Cardiac septum (tissue), 1 donor: ENCODE results near the gene C5orf47. TPM values are rescaled to one million over a fixed set of nuclear protein-coding genes. Genes with fewer than 3 reads are reported as not detected.
A peak's percentile ranks its signal among the peaks of the same experiment; 100 is the strongest.

Experiments used
- DNase-seq: peaks from one replicate; pipeline ENCODE4 v3.0.0-alpha.2; 2020; ENCODE audit warnings: low spot score
- intact Hi-C: fragments of 100-400 bp; cut with DNase I; formaldehyde crosslinking; loops from one replicate; pipeline ENCODE4 v1.14.0; 2022
- total RNA-seq: library from RNA; stranded (reverse); fragmentation: NEBNext Ultra II Directional; extraction: Animal tissue kit (Norgen Biotek cat#: 25700); gene quantifications from one replicate; pipeline ENCODE4 v1.2.1, GENCODE V29; 2021
- donor health status: DM: no; HTN: no; CAD: no.

The C5orf47 gene
- total RNA-seq, 1 donor from 2014 or later = 0.24 TPM

- intact Hi-C loops = loop anchor here (5.0 to 10.0 kb wide), 2 partner anchors 47 to 675 kb away; no protein-coding TSS in a partner anchor
- DNase-seq = no peak
Measured at GRCh38 chr5:173969167-173970049, 19.6 kb upstream of the C5orf47 start.

GRCh38 chr5:173970878-173971650 lies 17.9 kb upstream of the C5orf47 start:
- intact Hi-C loops = loop anchor here (5.0 to 10.0 kb wide), 2 partner anchors 49 to 676 kb away; no protein-coding TSS in a partner anchor
- DNase-seq = no peak

DNA sequence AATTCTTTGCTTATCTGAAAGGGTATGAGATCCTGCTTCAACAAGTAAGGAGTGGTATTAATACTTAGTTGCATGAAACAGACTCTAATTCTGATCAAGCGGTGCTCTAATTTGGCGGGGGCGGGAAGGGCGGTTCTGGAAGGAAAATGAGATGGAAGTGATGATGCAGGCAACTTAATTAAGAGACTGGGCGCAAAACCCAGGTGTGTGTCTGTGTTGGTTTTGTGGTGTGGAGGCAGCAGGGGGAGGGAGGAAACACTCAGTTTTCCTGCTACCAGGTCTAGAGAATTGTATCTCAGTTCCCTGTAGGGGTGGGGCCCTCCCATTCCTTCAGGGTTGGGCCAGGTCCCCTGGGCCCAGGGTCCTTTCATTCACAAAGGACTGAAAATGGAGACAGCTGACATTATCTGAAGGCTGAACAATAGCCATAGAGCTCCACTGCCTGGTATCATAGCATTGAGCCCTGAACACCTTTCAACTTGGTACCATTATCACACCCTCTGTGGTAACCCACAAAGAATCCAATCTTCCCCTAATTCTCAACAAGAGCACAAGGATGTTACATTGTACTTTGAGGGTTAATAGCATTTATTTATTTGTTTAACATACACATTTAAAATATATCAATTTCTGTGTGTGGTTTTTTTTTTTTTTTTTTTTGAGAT lies 17.2 kb upstream of the C5orf47 start:
- intact Hi-C loops = loop anchor here (2.0 to 10.0 kb wide), 4 partner anchors 50 to 677 kb away; partner anchors contain the start of gene CPEB4
- DNase-seq = no peak

DNA sequence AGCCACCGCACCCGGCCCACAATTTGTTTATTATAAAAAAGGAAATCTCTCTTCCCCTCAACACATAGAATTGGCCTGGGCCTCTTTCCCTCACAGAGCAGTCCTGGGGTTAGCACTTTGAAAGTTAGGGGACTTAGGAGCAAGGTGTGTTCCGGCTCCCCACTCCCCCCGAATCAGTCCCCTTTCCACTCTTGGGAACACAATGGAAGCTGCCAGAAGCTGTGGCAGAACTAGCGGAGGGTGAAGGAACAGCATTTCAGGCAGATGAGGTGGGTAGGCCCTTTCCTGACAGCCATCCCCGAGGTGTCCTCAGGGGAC lies 16.4 kb upstream of the C5orf47 start:
- intact Hi-C loops = loop anchor here (2.0 to 10.0 kb wide), 4 partner anchors 50 to 678 kb away; partner anchors contain the start of gene CPEB4
- DNase-seq = no peak

DNA sequence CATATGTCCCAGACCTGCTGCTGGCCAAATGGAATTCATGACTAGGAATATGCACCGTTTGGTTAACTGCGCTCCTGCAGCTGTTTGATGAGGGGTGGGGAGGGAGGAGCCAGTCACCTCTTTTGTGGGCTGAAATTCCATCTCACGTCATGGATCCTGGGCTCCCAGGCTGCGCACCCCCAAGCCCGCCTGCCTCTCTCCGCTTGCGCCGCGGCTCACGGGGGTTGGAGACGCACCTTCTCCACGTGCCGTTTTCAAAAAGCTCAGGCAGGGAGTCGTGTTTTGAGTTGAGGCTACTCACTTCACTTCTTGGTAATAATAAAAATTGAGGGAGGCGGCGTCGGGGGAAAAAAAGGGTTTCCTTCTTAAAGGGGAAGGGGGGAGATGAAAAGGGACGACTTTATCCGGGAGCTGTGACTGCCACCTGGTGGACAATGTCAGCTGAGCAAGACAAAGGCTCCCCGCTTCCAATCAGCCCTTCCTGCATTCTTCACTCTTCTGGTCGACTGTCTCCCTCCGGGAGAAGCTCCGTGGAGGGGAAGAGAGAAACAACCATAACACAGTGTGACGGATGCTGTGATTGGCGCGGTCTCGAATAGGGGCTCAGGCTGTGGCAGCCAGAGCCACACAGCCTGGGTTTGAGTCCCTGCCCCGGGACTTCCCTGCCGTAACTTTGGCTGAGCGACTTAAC lies 15.9 kb upstream of the C5orf47 start:
- intact Hi-C loops = loop anchor here (1.0 to 10.0 kb wide), 5 partner anchors 51 to 678 kb away; partner anchors contain the start of genes BOD1 and CPEB4
- peak; percentile 85 for DNase-seq

GRCh38 chr5:173973616-173973969 lies 15.4 kb upstream of the C5orf47 start:
- intact Hi-C loops = loop anchor here (1.0 to 10.0 kb wide), 5 partner anchors 51 to 679 kb away; partner anchors contain the start of genes BOD1 and CPEB4
- DNase-seq = no peak

GRCh38 chr5:173974688-173975239 lies 14.2 kb upstream of the C5orf47 start:
- no peak for DNase-seq
- intact Hi-C loops = loop anchor here (5.0 to 10.0 kb wide), 2 partner anchors 52 to 680 kb away; no protein-coding TSS in a partner anchor

DNA sequence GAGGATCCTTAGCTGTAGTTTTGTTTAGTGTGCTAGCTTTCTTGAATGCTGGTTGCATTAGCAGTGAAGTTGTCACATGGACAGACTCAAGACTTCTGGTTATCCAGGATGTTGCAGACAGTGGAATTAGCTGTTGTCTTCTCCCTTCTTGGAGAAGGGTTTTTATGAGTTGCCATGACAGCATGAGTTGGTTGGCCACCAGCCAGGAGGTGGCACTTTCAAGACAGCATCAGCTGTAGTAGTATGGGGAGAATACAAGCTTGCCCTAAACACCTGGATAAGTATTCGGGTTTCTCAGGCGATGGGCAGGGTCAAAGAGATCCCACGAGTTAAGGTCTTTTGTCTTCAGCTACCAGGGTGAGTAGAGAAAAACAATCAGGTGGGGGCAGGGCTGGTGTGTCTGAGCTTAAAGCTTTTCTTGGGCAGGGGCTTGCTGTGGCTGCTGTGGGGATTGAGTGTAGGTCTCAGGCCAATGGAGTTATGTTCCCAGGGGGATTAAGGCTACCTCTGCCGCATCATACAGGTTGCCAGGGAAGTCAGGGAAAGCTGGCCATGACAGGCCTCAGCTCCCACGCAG lies 7.7 kb upstream of the C5orf47 start:
- intact Hi-C loops = no loop called here
- DNase-seq = no peak

DNA sequence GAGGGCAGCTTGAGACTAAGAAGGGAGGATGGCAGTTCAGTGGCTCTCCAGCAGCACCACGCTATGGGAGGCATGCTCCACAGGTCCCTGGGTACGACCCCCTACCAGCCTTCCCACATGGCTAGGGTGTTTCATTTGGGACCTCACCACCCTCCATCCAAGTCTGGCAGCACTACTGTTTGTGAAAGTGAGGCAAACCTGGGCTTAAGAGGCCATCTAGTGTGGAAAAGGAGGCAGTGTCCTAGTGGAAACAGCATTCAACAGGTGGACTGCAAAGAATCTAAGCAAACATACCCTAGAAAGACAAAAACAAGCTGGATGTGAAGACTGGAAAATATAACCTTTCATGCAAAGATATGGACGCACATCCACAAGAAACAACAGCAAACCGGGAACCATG lies 4.8 kb upstream of the C5orf47 start:
- intact Hi-C loops = no loop called here

GRCh38 chr5:173989432-173990082 lies 587 bp downstream of the C5orf47 start:
- intact Hi-C loops = no loop called here
- no peak for DNase-seq

More for the DNA sequence above, 4.8 kb upstream of the C5orf47 start:
- DNase-seq = no peak

- intact Hi-C loops = no loop called here
- no peak for DNase-seq
Measured at GRCh38 chr5:173997331-173997730, 8.4 kb downstream of the C5orf47 start.

DNA sequence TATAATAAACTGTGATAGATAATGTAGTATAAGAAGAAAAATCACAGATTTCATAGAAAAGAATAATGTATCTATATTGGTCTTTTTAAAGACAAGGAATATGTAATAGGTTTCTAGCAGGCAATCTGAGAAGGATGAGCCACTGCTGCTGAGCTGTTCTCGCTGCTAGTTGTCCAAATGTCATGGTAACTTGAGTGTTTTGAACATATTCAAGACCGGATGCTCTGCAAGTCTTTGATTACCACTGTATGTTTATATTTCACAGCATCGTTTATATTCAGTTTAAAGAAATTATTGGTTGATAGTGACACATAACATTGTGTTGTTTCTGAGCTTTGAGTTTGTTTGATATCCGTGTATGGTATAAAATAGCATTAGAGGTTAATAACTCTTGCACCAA lies 9.6 kb downstream of the C5orf47 start:
- intact Hi-C loops = no loop called here
- no peak for DNase-seq

DNA sequence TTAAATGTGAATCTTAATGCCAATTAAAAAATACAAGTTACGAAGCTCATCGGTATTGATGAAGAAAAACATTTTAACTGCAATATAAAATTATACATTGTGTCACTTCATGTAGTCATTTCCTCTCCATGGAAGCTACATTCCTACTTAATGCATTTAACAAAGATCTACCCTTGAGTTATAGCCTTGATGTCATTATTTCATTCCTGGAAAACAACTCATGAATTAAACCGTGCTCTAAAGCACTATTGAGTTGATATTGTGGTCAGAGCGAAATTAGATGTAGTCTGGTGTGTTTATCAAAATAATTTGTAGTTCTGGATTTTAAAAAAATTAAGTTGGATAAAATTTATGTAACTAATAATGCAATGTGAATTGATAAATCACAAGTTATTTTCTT lies 11.1 kb downstream of the C5orf47 start:
- no peak for DNase-seq
- intact Hi-C loops = no loop called here

- intact Hi-C loops = no loop called here
Measured at GRCh38 chr5:174003795-174004194, 14.8 kb downstream of the C5orf47 start.

DNA sequence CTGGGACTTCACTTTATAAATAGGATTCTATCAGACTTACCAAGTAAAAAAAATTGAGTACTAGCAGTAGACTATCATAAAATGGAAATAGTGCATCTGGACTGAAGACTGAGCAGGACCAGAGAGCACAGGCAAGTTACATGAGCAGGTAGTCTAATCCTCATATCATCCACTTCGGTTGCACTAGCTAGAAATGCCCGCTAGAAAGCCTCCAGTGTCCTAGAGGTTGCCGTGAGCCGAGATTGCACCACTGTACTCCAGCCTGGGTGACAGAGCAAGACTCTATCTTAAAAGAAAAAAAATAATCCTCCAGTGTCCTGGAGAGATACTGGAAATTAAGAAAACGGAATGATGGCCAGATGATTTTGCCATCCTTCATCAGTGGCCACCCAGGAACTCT lies 20.0 kb downstream of the C5orf47 start:
- intact Hi-C loops = no loop called here
- DNase-seq = no peak

More at GRCh38 chr5:174003795-174004194, 14.8 kb downstream of the C5orf47 start:
- no peak for DNase-seq

- DNase-seq = no peak
- intact Hi-C loops = no loop called here
Measured at GRCh38 chr5:174010365-174010764, 21.4 kb downstream of the C5orf47 start.

DNA sequence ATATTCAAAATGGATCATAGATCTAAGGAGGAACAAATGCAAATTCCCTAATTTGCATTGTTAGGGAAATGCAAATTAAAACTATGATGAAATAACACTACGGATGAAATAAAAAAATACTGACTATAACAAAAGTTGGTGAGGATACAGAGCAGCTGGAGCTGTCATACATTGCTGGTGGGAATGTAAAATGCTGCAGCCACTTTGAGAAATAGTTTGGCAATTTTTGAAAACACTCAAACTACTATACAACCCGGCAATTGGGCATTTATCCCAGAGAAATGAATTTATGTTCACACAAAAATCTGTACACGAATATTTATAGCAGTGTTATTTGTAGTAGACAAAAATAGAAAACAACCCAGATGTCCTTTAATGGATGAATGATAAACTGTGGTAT lies 22.5 kb downstream of the C5orf47 start:
- DNase-seq = no peak
- intact Hi-C loops = no loop called here
